Esophagus squamous epithelium (tissue), 5 donors: ENCODE results near the gene IMPG1. TPM values are rescaled to one million over a fixed set of nuclear protein-coding genes. Genes with fewer than 3 reads are reported as not detected.

Experiments used
- DNase-seq: peaks from one replicate; lab custom pipeline; 2025; lab: John Stamatoyannopoulos, UW
- H3K27ac ChIP-seq, 4 donors: fragments of 200-600 bp; sonication (generic); one replicate each; pipeline ENCODE4 v1.5.1; 2016 to 2019; ENCODE audit warnings: mild to moderate bottlenecking in 1 of 4
- H3K27me3 ChIP-seq, 4 donors: fragments of 200-600 bp; sonication (generic); 1 replicate in 3 of 4; 2 replicates in 1 of 4; pipeline versions ENCODE4 v1.5.1 to v1.6.0; 2017 to 2021; ENCODE audit warnings: antibody characterized with exemption in 1 of 4
- H3K36me3 ChIP-seq, 3 donors: fragments of 200-600 bp; sonication (generic); one replicate each; pipeline ENCODE4 v1.5.1; 2016 to 2019
- H3K4me1 ChIP-seq, 3 donors: fragments of 200-600 bp; sonication (generic); one replicate each; pipeline ENCODE4 v1.5.1; 2017 to 2019
- H3K4me3 ChIP-seq, 4 donors: fragments of 200-600 bp; sonication (generic); 1 replicate in 3 of 4; 2 replicates in 1 of 4; pipeline ENCODE4 v1.5.1; 2016 to 2019; ENCODE audit warnings: mild to moderate bottlenecking in 2 of 4, moderate library complexity in 1 of 4
- H3K9me3 ChIP-seq, 3 donors: fragments of 200-600 bp; sonication (generic); one replicate each; pipeline ENCODE4 v1.5.1; 2016 to 2019
- POLR2A ChIP-seq, 4 donors: fragments of 450-650 bp; IDR thresholded peaks; one replicate each; pipeline ENCODE4 v1.6.1; 2017; ENCODE audit warnings: antibody characterized with exemption in 4 of 4, mild to moderate bottlenecking in 4 of 4, moderate library complexity in 3 of 4
- WGBS, 2 donors: methylation state at CpG; one replicate each; pipeline ENCODE4 v1.1.5; 2018; 5-methylcytosine and 5-hydroxymethylcytosine counted together
- intact Hi-C: fragments of 100-400 bp; cut with DNase I; formaldehyde crosslinking; loops from one replicate; pipeline ENCODE4 v1.15.0; 2022
- total RNA-seq, 4 donors: library from RNA; depleted of rRNA; stranded (reverse); fragments of >200 nt; gene quantifications; one replicate each; pipeline ENCODE4 v1.1.0, GENCODE V29; 2016
- TF ChIP-seq, protein P1 (sequence below), 6 experiments: fragments of 450-650 bp in 4 of 6; fragments of 200-600 bp in 2 of 6; sonication (generic) in 2 of 6; IDR thresholded peaks; one replicate each; pipeline ENCODE4 v1.5.1; 2016 to 2019; ENCODE audit warnings: antibody characterized with exemption in 6 of 6, mild to moderate bottlenecking in 4 of 6, moderate library complexity in 4 of 6
- donor health status: DM: yes; HTN: yes; CAD: no.

IMPG1 gene
- total RNA-seq, 4 donors from 2014 or later: 0.13 TPM; not detected in 3

DNA sequence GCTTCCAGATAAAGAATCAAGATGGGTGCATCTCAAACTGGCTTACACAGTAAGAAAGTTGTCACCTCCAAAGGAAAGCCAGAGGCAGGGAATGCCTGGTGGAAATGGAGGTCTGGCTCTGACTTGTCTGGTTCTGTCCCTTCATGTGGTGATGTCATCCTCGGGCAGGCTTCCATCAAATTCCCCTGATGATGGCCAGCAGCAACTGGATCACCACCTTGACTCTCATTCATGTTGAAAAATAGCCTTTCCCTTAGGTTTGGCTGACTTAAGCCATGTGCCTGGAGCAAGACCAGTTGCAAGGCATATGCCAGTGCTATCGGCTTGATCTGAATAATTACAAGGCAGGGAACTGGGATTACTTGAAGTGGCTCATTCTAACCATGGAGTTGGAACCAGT lies 28.8 kb downstream of the IMPG1 start:
- H3K27me3 ChIP-seq: no peaks in the 10 kb centered on the region
- no peaks in the 10 kb centered on the region for H3K4me1 ChIP-seq
- TF ChIP-seq, protein P1, sequence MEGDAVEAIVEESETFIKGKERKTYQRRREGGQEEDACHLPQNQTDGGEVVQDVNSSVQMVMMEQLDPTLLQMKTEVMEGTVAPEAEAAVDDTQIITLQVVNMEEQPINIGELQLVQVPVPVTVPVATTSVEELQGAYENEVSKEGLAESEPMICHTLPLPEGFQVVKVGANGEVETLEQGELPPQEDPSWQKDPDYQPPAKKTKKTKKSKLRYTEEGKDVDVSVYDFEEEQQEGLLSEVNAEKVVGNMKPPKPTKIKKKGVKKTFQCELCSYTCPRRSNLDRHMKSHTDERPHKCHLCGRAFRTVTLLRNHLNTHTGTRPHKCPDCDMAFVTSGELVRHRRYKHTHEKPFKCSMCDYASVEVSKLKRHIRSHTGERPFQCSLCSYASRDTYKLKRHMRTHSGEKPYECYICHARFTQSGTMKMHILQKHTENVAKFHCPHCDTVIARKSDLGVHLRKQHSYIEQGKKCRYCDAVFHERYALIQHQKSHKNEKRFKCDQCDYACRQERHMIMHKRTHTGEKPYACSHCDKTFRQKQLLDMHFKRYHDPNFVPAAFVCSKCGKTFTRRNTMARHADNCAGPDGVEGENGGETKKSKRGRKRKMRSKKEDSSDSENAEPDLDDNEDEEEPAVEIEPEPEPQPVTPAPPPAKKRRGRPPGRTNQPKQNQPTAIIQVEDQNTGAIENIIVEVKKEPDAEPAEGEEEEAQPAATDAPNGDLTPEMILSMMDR (IDR thresholded peaks at IDR 0.05): no peak
- no peak for TF ChIP-seq POLR2A (IDR thresholded peaks at IDR 0.05)
- H3K36me3 ChIP-seq: no peaks in the 10 kb centered on the region
- no peaks in the 10 kb centered on the region for H3K9me3 ChIP-seq
- no peak overlapping the region for H3K4me3 ChIP-seq
- H3K27ac ChIP-seq: no peak overlapping the region
- DNase-seq: no peak
- intact Hi-C loops: no loop called here
- 53 to 70% methylated on average over 2 of the region's 2 CpGs for WGBS, 2 donors

DNA sequence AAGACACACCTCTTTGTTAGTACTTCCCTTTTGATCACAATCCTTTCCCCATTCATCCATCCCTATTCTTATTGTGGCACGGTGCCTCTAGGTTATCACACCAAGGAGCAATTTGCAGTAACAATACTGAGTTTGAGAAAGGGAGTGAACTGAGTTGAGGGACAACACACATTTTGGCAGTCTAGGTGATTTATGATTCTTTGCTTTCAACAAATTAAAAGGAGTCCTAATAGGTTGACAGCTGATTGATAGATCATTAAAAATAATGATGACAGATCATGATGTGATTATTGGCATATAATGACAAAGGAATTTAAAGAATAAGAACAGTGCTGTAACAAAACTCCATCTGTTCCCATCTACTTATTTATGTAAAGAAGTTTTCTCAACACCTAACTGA lies 36.7 kb downstream of the IMPG1 start:
- 22 to 31% methylated on average over 1 of the region's 1 CpG for WGBS, 2 donors
- no peaks in the 10 kb centered on the region for H3K36me3 ChIP-seq
- H3K9me3 ChIP-seq: no peaks in the 10 kb centered on the region
- no peaks in the 10 kb centered on the region for H3K4me1 ChIP-seq
- no peaks in the 10 kb centered on the region for H3K27me3 ChIP-seq
- H3K4me3 ChIP-seq: no peak overlapping the region
- DNase-seq: no peak
- intact Hi-C loops: no loop called here
- TF ChIP-seq, protein P1 (IDR thresholded peaks at IDR 0.05): no peak
- TF ChIP-seq POLR2A (IDR thresholded peaks at IDR 0.05): no peak
- H3K27ac ChIP-seq: no peak overlapping the region

DNA sequence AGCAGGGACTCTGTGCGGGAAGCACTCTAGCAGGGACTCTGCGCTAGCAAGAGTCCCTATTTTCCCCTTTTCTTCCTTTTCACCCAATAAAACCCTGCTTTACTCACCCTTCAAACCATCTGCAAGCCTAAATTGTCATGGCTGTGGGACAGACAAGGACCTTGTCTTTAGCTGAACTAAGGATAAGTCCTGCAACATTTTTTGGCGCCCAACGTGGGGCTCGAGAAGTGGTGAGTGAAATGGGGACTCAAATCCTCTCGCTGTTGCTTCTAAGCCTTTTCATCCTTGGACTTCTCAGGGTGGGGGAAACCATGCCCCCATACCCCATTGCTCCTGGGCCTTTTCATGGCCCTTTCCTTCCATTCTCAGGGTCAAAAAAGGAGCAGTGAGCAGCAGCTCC lies 46.4 kb downstream of the IMPG1 start:
- DNase-seq: no peak
- Histone ChIP-seq H3K36me3 (no peaks in the 10 kb centered on the region), H3K9me3 (peaks cover 0 to 31% (median 25%) of the 10 kb centered on the region in 3 donors), H3K4me3 (no peak overlapping the region), H3K27ac (no peak overlapping the region), H3K27me3 (no peaks in the 10 kb centered on the region), H3K4me1 (no peaks in the 10 kb centered on the region)
- intact Hi-C loops: no loop called here
- 78 to 92% methylated on average over 4 to 6 of the region's 6 CpGs for WGBS, 2 donors
- TF ChIP-seq, protein P1 (IDR thresholded peaks at IDR 0.05): no peak
- no peak for TF ChIP-seq POLR2A (IDR thresholded peaks at IDR 0.05)

DNA sequence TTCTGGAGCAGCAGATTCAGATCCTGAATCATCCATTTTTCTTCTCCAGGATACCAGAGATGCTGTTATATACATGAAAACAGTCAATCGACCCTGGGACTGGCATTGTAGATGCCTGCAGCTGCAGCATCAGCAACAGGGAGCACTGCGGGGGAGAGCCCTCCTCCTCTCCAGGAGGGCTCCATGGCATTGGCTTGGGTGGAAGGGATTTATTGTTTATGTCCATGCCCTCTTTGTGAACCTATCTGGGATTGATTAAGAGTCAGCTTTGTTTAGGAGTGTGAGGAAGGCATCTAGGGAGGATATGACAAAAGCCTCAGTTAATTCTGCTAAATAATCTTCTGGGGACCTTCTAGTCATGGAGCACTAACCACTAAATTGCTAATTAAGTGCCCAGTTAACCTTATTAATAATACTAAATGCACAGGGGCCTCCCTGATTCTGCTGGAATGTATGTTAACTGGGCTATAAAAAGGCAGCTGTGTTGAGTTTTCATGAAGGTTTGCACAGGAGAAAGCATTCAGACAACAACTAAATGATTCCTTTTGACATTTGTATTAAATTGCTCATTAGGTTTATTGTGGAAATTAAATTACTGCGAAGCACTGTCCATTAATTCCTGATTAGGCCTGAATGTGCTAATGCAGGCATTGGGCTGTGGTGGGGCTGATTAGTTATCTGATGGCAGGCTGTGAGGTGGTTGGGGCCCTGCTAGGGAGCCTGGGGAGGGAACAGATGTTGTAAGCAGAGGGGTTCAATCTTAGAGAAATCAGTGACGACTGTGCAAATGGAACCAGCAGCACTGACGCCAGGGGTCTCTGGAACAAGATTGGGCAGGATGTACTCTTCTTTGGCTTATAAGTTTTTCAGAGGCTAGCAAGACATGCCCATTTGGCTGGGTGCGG lies 57.6 kb downstream of the IMPG1 start:
- no peak for DNase-seq
- H3K4me3 ChIP-seq: no peak overlapping the region
- no peak for TF ChIP-seq POLR2A (IDR thresholded peaks at IDR 0.05)
- TF ChIP-seq, protein P1 (IDR thresholded peaks at IDR 0.05): no peak
- H3K36me3 ChIP-seq: no peaks in the 10 kb centered on the region
- WGBS, 2 donors: 72 to 81% methylated on average over 5 to 6 of the region's 6 CpGs
- H3K4me1 ChIP-seq: no peaks in the 10 kb centered on the region
- intact Hi-C loops: no loop called here
- H3K27ac ChIP-seq: no peak overlapping the region
- no peaks in the 10 kb centered on the region for H3K27me3 ChIP-seq
- no peaks in the 10 kb centered on the region for H3K9me3 ChIP-seq

DNA sequence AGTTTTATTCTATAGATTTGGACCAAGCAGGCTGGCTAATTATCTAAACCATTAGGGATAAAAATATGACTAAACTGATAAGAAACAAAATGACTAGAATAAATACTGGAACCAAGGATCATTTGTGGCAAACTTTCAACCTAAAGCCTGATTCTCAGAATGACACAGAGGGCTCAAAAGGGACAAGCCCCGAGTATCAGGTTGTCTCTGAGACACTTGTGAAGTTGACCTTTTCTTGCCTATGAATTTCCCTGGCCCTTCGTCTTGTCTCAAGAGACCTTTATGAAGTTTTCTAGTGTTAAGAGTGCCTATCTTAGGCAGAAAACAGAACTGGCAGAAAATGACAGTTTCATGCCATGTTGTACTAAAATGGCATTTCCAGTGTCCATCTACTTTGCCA lies 68.3 kb downstream of the IMPG1 start:
- no peak for DNase-seq
- Histone ChIP-seq H3K27ac (no peak overlapping the region), H3K4me3 (no peak overlapping the region), H3K36me3 (no peaks in the 10 kb centered on the region), H3K27me3 (no peaks in the 10 kb centered on the region), H3K4me1 (no peaks in the 10 kb centered on the region), H3K9me3 (no peaks in the 10 kb centered on the region)
- intact Hi-C loops: no loop called here
- TF ChIP-seq, protein P1 (IDR thresholded peaks at IDR 0.05): no peak
- TF ChIP-seq POLR2A (IDR thresholded peaks at IDR 0.05): no peak
- WGBS, 2 donors: 60 to 71% methylated on average over 2 of the region's 2 CpGs
